Endometrium (tissue), 2 donors: ENCODE measurements around the gene FOXO6.

Experiments
- FAIRE-seq: peaks from 2 replicates; lab custom pipeline; 2012; peaks lifted over from hg19 to GRCh38; lab: Jason Lieb, UNC
- donor health status: control.
- donor health status: control.

The FOXO6 gene

GRCh38 chr1:41367288-41367642, 6.0 kb downstream of the FOXO6 start:
- no peak for FAIRE-seq

- FAIRE-seq: no peak
These were observed 7.1 kb downstream of the FOXO6 start for GRCh38 chr1:41368366-41368765.

- FAIRE-seq: no peak
These were observed 7.6 kb downstream of the FOXO6 start for GRCh38 chr1:41368801-41369200.

- no peak for FAIRE-seq
These were observed 8.3 kb downstream of the FOXO6 start for GRCh38 chr1:41369531-41369930.

GRCh38 chr1:41370225-41370624, 9.0 kb downstream of the FOXO6 start:
- FAIRE-seq: no peak

- no peak for FAIRE-seq
These were observed 9.7 kb downstream of the FOXO6 start for GRCh38 chr1:41370756-41371420.

GRCh38 chr1:41371630-41372599, 10.7 kb downstream of the FOXO6 start:
- no peak for FAIRE-seq

GRCh38 chr1:41372600-41372993, 11.4 kb downstream of the FOXO6 start:
- no peak for FAIRE-seq

GRCh38 chr1:41373373-41373772, 12.1 kb downstream of the FOXO6 start:
- no peak for FAIRE-seq

- FAIRE-seq: no peak
These were observed 13.5 kb downstream of the FOXO6 start for GRCh38 chr1:41374711-41375110.

GRCh38 chr1:41377397-41377796, 16.2 kb downstream of the FOXO6 start:
- FAIRE-seq: no peak

- no peak for FAIRE-seq
These were observed 17.0 kb downstream of the FOXO6 start for GRCh38 chr1:41378222-41378621.

- no peak for FAIRE-seq
These were observed 17.9 kb downstream of the FOXO6 start for GRCh38 chr1:41378999-41379737.

GRCh38 chr1:41379738-41380130, 18.5 kb downstream of the FOXO6 start:
- no peak for FAIRE-seq

GRCh38 chr1:41380195-41380594, 19.0 kb downstream of the FOXO6 start:
- no peak for FAIRE-seq

GRCh38 chr1:41380979-41381691, 19.9 kb downstream of the FOXO6 start:
- no peak for FAIRE-seq

- FAIRE-seq: no peak
These were observed 20.7 kb downstream of the FOXO6 start for GRCh38 chr1:41381692-41382479.

- FAIRE-seq: no peak
These were observed 21.4 kb downstream of the FOXO6 start for GRCh38 chr1:41382480-41383090.

GRCh38 chr1:41383094-41383852, 22.0 kb downstream of the FOXO6 start:
- FAIRE-seq: no peak

GRCh38 chr1:41384579-41384978, 23.3 kb downstream of the FOXO6 start:
- no peak for FAIRE-seq
